22Rv1 (cell line): ENCODE results near the gene USH2A.

Experiments used
- H3K27ac ChIP-seq: fragments of 450-650 bp; 2 replicates; pipeline ENCODE4 v1.5.1; 2017
- ZFX ChIP-seq: fragments of 450-650 bp; IDR thresholded peaks from 2 replicates; pipeline ENCODE4 v1.6.1; 2017; ENCODE audit warnings: antibody characterized with exemption, borderline replicate concordance
- TF ChIP-seq, protein P1 (sequence below): fragments of 450-650 bp; IDR thresholded peaks from 2 replicates; pipeline ENCODE4 v1.5.1; 2017; ENCODE audit warnings: mild to moderate bottlenecking

Gene USH2A

GRCh38 chr1:215718575-215719287, 704.5 kb downstream of the USH2A start:
- H3K27ac ChIP-seq, result no peak overlapping the region
- TF ChIP-seq, protein P1, sequence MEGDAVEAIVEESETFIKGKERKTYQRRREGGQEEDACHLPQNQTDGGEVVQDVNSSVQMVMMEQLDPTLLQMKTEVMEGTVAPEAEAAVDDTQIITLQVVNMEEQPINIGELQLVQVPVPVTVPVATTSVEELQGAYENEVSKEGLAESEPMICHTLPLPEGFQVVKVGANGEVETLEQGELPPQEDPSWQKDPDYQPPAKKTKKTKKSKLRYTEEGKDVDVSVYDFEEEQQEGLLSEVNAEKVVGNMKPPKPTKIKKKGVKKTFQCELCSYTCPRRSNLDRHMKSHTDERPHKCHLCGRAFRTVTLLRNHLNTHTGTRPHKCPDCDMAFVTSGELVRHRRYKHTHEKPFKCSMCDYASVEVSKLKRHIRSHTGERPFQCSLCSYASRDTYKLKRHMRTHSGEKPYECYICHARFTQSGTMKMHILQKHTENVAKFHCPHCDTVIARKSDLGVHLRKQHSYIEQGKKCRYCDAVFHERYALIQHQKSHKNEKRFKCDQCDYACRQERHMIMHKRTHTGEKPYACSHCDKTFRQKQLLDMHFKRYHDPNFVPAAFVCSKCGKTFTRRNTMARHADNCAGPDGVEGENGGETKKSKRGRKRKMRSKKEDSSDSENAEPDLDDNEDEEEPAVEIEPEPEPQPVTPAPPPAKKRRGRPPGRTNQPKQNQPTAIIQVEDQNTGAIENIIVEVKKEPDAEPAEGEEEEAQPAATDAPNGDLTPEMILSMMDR, result no peak
- no peak for TF ChIP-seq ZFX

GRCh38 chr1:215717677-215718426, 705.4 kb downstream of the USH2A start:
- no peak overlapping the region for H3K27ac ChIP-seq
- no peak for TF ChIP-seq ZFX
- TF ChIP-seq, protein P1, result no peak

DNA sequence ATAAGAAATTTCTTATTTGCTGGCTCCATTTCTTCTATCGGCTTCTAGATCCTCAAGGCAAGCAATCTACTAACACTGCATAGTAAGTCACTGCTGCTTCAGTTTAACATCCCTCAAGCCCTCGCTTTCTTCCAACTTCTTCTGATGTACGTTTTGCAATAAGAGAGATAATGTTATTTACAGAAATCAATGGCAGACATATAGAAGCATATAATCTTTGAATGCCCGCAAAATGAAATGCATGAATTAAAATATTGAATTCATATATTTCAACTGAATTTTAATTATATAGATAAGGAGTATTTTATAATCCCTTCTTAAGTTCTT, 712.4 kb downstream of the USH2A start:
- H3K27ac ChIP-seq, result no peak overlapping the region
- no peak for TF ChIP-seq ZFX
- TF ChIP-seq, protein P1, result no peak

DNA sequence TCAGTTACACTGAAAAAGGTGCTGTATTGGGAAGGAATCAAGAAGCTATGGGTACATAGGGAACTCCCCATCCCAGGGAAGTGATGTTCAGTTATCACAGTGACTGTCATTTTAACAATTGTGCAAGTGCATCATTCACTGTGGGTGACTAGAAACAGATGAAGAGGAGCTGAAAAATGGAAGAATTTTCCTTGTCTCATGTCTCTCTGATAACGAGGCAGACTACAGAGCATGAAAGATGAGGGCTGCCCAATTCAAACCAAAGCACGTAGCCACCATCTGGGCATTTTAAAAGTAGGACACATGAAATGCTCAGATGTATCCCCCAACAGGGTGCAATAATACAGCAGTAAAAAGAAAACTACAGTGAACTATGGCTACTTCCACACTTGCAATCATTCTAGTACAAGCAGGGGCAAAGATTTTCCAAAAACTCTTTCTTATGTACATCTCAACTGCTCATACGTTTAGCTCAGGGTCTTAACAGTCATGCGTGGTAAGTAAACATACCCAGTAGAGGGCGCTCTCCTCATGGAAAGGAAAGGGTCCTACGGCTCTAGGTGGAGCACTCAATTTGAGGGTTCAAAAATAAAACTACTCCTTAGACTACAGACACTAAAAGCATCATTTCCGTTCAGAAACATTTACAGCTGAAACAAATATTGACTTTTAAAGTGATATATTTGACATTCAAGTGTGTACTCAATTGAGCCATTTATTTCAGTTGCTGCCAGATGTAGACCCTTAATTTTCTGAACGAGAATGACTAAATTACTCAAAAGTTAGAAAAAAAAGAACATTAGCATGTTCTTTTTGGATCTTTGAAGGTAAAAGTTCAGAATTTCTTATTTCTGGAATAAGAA, 713.0 kb downstream of the USH2A start:
- TF ChIP-seq, protein P1, result peak; percentile 97
- no peak for TF ChIP-seq ZFX
- H3K27ac ChIP-seq, result no peak overlapping the region

GRCh38 chr1:215704089-215704860, 719.0 kb downstream of the USH2A start:
- TF ChIP-seq ZFX, result no peak
- TF ChIP-seq, protein P1, result no peak
- no peak overlapping the region for H3K27ac ChIP-seq

- H3K27ac ChIP-seq, result no peak overlapping the region
- TF ChIP-seq, protein P1, result peak; percentile 70
- TF ChIP-seq ZFX, result no peak
Observed at GRCh38 chr1:215682232-215682631, 741.0 kb downstream of the USH2A start.
